Fibroblast of the aortic adventitia (primary cell): ENCODE results near the gene NPAS2. TPM values are rescaled to one million over a fixed set of nuclear protein-coding genes. Genes with fewer than 3 reads are reported as not detected.
A peak's percentile ranks its signal among the peaks of the same experiment; 100 is the strongest.

Experiments
- DNase-seq: peaks from one replicate; pipeline ENCODE4 v3.0.0-alpha.2; 2010; ENCODE audit warnings: low read depth
- H3K4me3 ChIP-seq: 2 replicates; pipeline ENCODE4 v1.5.1; 2011; ENCODE audit warnings: low read depth, mild to moderate bottlenecking, control low read depth, low read length, moderate library complexity
- CTCF ChIP-seq: IDR thresholded peaks from 2 replicates; pipeline ENCODE4 v1.5.1; 2011; ENCODE audit warnings: mild to moderate bottlenecking, low read length, control low read depth, inconsistent platforms; ENCODE audit not compliant: insufficient read depth
- total RNA-seq: library from RNA; depleted of rRNA; stranded (reverse); fragments of >200 nt; gene quantifications from 2 replicates; pipeline ENCODE4 v1.2.3, GENCODE V29; 2012; ENCODE audit warnings: low replicate concordance

The NPAS2 gene
- total RNA-seq, 1 donor: 24.3 TPM

GRCh38 chr2:100940766-100941645 is 121.1 kb downstream of the NPAS2 start:
- TF ChIP-seq CTCF: no peak
- peak; percentile 44 for DNase-seq

GRCh38 chr2:100941646-100942240 is 121.8 kb downstream of the NPAS2 start:
- DNase-seq: peak; percentile 63
- no peak for TF ChIP-seq CTCF
- no peak overlapping the region for H3K4me3 ChIP-seq

More at GRCh38 chr2:100940766-100941645, 121.1 kb downstream of the NPAS2 start:
- no peak overlapping the region for H3K4me3 ChIP-seq

GRCh38 chr2:100944617-100945432 is 124.9 kb downstream of the NPAS2 start:
- no peak for TF ChIP-seq CTCF
- DNase-seq: no peak
- H3K4me3 ChIP-seq: no peak overlapping the region

- no peak for DNase-seq
- no peak for TF ChIP-seq CTCF
- H3K4me3 ChIP-seq: no peak overlapping the region
Measured at GRCh38 chr2:100945433-100945740, 125.4 kb downstream of the NPAS2 start.

GRCh38 chr2:100945930-100946607 is 126.1 kb downstream of the NPAS2 start:
- no peak for DNase-seq
- H3K4me3 ChIP-seq: no peak overlapping the region
- TF ChIP-seq CTCF: no peak
